OCI-LY1 (cell line): ENCODE results near the gene MPP1.

Experiments
- CTCF ChIP-seq: fragments of 200-600 bp; sonication (generic), shearing (Covaris generic); IDR thresholded peaks from 2 replicates; pipeline ENCODE4 v1.5.1; 2017; ENCODE audit warnings: mild to moderate bottlenecking, antibody characterized with exemption, low read length, moderate library complexity, mixed read lengths
- EZH2 ChIP-seq: fragments of 200-600 bp; sonication (generic), shearing (Covaris generic); IDR thresholded peaks from 2 replicates; pipeline ENCODE4 v1.8.0; 2017; ENCODE audit warnings: borderline replicate concordance, mixed run types, mild to moderate bottlenecking, antibody characterized with exemption, low read length, moderate library complexity, mixed read lengths

- TF ChIP-seq CTCF: peak; percentile 60
- TF ChIP-seq EZH2: no peak
These were observed 56.5 kb downstream of the MPP1 start for GRCh38 chrX:154748712-154749339.
